Epithelial cell of esophagus (primary cell): ENCODE data around the gene MED12.

Experiments
- DNase-seq: peaks from one replicate; pipeline ENCODE4 v3.0.0; 2010; ENCODE audit warnings: low read depth
- H3K4me3 ChIP-seq: 2 replicates; pipeline ENCODE4 v1.5.1; 2011; ENCODE audit warnings: mild to moderate bottlenecking, low read length, control low read depth
- TF ChIP-seq, protein P1 (sequence below): IDR thresholded peaks from 2 replicates; pipeline ENCODE4 v1.5.1; 2011; ENCODE audit warnings: low read depth, mild to moderate bottlenecking, low read length, control low read depth, inconsistent platforms; ENCODE audit not compliant: insufficient read depth; ENCODE audit errors: missing control alignments

MED12 gene

DNA sequence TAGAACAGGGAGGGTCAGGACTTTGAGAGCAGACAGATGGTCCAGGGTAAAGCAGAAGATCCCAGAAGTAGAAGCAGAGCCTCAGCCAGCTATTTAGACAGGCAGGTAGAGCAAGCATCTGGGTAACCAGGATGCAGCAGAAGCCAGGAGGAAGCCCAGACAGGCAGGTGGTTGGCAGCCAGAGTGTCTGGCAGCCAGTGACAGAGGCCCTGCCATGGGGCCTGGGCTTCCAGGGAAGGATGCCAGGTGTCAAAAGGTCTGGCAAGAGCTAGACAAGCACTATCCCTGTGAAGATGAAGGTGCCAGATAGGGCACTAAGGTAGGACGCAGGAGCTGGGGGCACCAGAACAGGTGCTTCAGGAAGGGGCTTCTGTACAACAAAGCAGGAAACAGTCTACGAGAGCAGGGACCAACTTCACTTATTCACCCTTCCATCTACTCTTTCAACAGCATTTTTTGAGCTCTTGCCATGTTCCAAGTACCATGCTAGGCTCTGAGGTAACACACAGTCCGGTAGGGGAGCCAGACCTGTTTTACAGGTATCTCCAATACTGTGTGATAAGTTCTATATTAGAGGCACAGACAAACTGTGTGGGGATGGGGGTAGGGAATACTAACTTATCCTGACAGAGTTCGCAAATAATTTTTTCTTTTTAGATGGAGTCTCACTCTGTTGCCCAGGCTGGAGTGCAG, 66.6 kb downstream of the MED12 start:
- DNase-seq, result peak; percentile 43
- H3K4me3 ChIP-seq, result no peak overlapping the region
- TF ChIP-seq, protein P1, sequence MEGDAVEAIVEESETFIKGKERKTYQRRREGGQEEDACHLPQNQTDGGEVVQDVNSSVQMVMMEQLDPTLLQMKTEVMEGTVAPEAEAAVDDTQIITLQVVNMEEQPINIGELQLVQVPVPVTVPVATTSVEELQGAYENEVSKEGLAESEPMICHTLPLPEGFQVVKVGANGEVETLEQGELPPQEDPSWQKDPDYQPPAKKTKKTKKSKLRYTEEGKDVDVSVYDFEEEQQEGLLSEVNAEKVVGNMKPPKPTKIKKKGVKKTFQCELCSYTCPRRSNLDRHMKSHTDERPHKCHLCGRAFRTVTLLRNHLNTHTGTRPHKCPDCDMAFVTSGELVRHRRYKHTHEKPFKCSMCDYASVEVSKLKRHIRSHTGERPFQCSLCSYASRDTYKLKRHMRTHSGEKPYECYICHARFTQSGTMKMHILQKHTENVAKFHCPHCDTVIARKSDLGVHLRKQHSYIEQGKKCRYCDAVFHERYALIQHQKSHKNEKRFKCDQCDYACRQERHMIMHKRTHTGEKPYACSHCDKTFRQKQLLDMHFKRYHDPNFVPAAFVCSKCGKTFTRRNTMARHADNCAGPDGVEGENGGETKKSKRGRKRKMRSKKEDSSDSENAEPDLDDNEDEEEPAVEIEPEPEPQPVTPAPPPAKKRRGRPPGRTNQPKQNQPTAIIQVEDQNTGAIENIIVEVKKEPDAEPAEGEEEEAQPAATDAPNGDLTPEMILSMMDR, result peak; percentile 11

- H3K4me3 ChIP-seq, result no peak overlapping the region
- TF ChIP-seq, protein P1, result no peak
- no peak for DNase-seq
Observed at GRCh38 chrX:71191248-71191647, 72.9 kb downstream of the MED12 start.
